ENCODE results near the gene RBPJL. TPM values are rescaled to one million over a fixed set of nuclear protein-coding genes. Genes with fewer than 3 reads are reported as not detected.

The RBPJL gene
- total RNA-seq, 1 experiment from 2014 or later, result not detected

GRCh38 chr20:45269754-45270270 lies 36.8 kb upstream of the RBPJL start:
- TF ChIP-seq CTCF (conservative IDR thresholded peaks at IDR 0.05) (no peak), EZH2 (IDR thresholded peaks at IDR 0.05; ENCODE audit: low read depth) (no peak)

GRCh38 chr20:45275338-45275737 lies 31.3 kb upstream of the RBPJL start:
- H3K9me3 ChIP-seq (ENCODE audit: insufficient read depth, low read depth), result no peaks in the 10 kb centered on the region
- H3K27ac ChIP-seq, result no peak overlapping the region
- no peaks in the 10 kb centered on the region for H3K9me2 ChIP-seq (ENCODE audit: insufficient read depth)
- peaks cover 10% of the 10 kb centered on the region; the same call in 1 of the 2 replicates for H3F3A ChIP-seq (ENCODE audit: insufficient read depth, low read depth)
- H3K4me2 ChIP-seq, result no peak overlapping the region
- intact Hi-C loops (cut with micrococcal nuclease; ENCODE audit: unreplicated experiment), result no loop called here
- POLR2A ChIA-PET (ENCODE audit: unreplicated experiment), result no interaction called here
- CTCF ChIA-PET, result interaction anchor here (0.5 kb wide), 1 partner anchor 513 kb away, joined by 4 read pairs; no protein-coding TSS in a partner anchor
- H3K36me3 ChIP-seq (ENCODE audit: low read depth), result no peaks in the 10 kb centered on the region
- no peak overlapping the region for H2AFZ ChIP-seq
- BruUV-seq (replicated peaks), result no TSS peak
- H3K79me2 ChIP-seq (ENCODE audit: low read depth), result no peaks in the 10 kb centered on the region
- H3K27me3 ChIP-seq (ENCODE audit: insufficient read depth, low read depth), result no peaks in the 10 kb centered on the region
- peak in 1 of 2 experiments; percentile 17 for DNase-seq
- no peaks in the 10 kb centered on the region for H4K20me1 ChIP-seq (ENCODE audit: insufficient read depth)
- H3K4me1 ChIP-seq (replicated peaks; ENCODE audit: insufficient read depth), result peaks cover 12% of the 10 kb centered on the region; the same call in 1 of the 2 replicates
- H3K4me3 ChIP-seq, result no peak overlapping the region
- TF ChIP-seq CTCF (conservative IDR thresholded peaks at IDR 0.05) (no peak), EZH2 (IDR thresholded peaks at IDR 0.05; ENCODE audit: low read depth) (no peak)

More at GRCh38 chr20:45269754-45270270, 36.8 kb upstream of the RBPJL start:
- ChIA-PET POLR2A (ENCODE audit: unreplicated experiment) (no interaction called here), CTCF (no interaction called here)
- Histone ChIP-seq H3K36me3 (ENCODE audit: low read depth) (no peaks in the 10 kb centered on the region), H3K9me2 (ENCODE audit: insufficient read depth) (no peaks in the 10 kb centered on the region), H3F3A (ENCODE audit: insufficient read depth, low read depth) (no peaks in the 10 kb centered on the region), H3K9me3 (ENCODE audit: insufficient read depth, low read depth) (no peaks in the 10 kb centered on the region), H3K27ac (no peak overlapping the region), H3K4me1 (replicated peaks; ENCODE audit: insufficient read depth) (peaks cover 12% of the 10 kb centered on the region), H3K79me2 (ENCODE audit: low read depth) (no peaks in the 10 kb centered on the region), H3K4me3 (no peak overlapping the region), H3K4me2 (no peak overlapping the region), H2AFZ (no peak overlapping the region), H4K20me1 (ENCODE audit: insufficient read depth) (no peaks in the 10 kb centered on the region), H3K27me3 (ENCODE audit: insufficient read depth, low read depth) (no peaks in the 10 kb centered on the region)
- BruUV-seq (replicated peaks), result no TSS peak
- intact Hi-C loops (cut with micrococcal nuclease; ENCODE audit: unreplicated experiment), result no loop called here
- no peak for DNase-seq

- Histone ChIP-seq H3K4me3 (no peak overlapping the region), H3K4me1 (replicated peaks; ENCODE audit: insufficient read depth) (peaks cover 29% of the 10 kb centered on the region), H3F3A (ENCODE audit: insufficient read depth, low read depth) (peaks cover 18% of the 10 kb centered on the region; the same call in 1 of the 2 replicates), H3K27me3 (ENCODE audit: insufficient read depth, low read depth) (no peaks in the 10 kb centered on the region), H3K9me2 (ENCODE audit: insufficient read depth) (no peaks in the 10 kb centered on the region), H2AFZ (no peak overlapping the region), H3K36me3 (ENCODE audit: low read depth) (no peaks in the 10 kb centered on the region), H3K79me2 (ENCODE audit: low read depth) (no peaks in the 10 kb centered on the region), H3K9me3 (ENCODE audit: insufficient read depth, low read depth) (no peaks in the 10 kb centered on the region), H3K4me2 (no peak overlapping the region), H4K20me1 (ENCODE audit: insufficient read depth) (no peaks in the 10 kb centered on the region), H3K27ac (peak overlapping the region; percentile 12; the same call in 1 of the 2 replicates)
- ChIA-PET POLR2A (ENCODE audit: unreplicated experiment) (no interaction called here), CTCF (no interaction called here)
- peak in 1 of 2 experiments; percentile 79 for DNase-seq
- no TSS peak for BruUV-seq (replicated peaks)
- intact Hi-C loops (cut with micrococcal nuclease; ENCODE audit: unreplicated experiment), result no loop called here
- TF ChIP-seq CTCF (conservative IDR thresholded peaks at IDR 0.05) (no peak), EZH2 (IDR thresholded peaks at IDR 0.05; ENCODE audit: low read depth) (no peak)
These were observed 26.6 kb upstream of the RBPJL start for GRCh38 chr20:45279992-45280391.
